NAMALWA (cell line): ENCODE data around the gene CNOT3.

Source experiments
- DNase-seq: peaks from one replicate; pipeline ENCODE4 v3.0.0-alpha.2; 2015; ENCODE audit warnings: low spot score

Gene CNOT3

DNA sequence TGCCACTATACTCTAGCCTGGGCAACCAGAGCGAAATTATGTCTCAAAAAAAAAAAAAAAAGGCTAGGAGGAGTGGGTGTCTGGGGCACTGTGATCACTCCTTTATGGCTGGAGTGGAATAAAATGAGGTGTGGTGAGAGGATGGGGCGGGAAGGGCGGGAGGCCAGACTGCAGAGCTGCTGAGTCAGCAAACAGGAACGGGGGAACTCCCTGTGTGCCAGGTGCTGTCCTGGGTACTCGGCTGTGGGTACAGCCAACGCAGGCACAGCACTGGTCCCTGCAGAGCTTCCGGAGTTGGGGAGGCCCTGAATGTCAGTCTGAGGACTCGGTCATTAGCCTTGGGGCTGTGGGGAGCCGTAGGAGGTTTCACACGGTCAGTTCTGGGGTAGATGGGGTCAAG, 16.3 kb upstream of the CNOT3 start:
- no peak for DNase-seq

DNA sequence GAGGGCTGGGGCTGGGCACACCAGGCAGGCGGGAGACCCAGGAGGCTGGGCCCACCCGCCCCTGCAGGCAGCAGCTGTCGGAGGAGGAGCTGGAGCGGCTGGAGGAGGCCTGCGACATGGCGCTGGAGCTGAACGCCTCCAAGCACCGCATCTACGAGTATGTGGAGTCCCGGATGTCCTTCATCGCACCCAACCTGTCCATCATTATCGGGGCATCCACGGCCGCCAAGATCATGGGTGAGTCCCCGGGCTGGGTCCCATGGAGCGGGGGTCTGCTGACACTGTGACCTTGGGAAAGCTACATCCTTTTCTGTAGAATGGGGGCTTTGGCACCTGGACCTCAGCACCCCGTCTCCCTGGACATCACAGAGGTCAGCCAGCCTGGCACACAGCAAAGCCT, 13.9 kb upstream of the CNOT3 start:
- no peak for DNase-seq

DNA sequence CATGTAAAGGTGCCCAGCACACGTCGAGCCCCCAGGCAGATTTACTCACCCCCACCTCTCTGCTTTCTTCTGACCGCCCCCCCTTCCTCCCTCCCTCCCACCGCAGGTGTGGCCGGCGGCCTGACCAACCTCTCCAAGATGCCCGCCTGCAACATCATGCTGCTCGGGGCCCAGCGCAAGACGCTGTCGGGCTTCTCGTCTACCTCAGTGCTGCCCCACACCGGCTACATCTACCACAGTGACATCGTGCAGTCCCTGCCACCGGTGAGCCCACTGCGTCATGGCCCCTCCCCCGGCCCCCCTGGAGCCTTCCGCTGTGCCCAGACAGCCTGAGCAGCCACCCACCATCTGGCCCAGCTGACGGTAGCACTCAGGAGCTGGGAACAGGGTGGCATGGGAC, 13.2 kb upstream of the CNOT3 start:
- DNase-seq = no peak

DNA sequence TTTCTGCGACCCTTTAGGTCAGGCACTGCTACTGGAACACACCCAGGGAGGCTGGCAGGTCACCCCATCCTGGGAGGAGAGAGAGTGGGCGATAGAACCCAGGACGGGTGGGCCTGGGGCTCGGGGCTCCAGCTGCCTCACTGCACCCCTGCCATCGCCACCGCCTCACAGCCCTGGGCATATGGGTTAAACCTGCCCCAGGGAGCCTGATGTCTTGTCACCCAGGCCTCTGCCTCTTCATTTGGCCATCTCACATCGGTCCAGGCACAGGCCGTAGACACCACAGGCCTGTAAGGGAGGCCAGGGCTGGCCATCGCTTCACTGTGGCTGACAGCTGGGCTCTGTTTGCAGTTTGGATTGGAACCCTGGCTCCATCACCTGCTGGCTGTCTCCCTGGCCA, 11.8 kb upstream of the CNOT3 start:
- no peak for DNase-seq

DNA sequence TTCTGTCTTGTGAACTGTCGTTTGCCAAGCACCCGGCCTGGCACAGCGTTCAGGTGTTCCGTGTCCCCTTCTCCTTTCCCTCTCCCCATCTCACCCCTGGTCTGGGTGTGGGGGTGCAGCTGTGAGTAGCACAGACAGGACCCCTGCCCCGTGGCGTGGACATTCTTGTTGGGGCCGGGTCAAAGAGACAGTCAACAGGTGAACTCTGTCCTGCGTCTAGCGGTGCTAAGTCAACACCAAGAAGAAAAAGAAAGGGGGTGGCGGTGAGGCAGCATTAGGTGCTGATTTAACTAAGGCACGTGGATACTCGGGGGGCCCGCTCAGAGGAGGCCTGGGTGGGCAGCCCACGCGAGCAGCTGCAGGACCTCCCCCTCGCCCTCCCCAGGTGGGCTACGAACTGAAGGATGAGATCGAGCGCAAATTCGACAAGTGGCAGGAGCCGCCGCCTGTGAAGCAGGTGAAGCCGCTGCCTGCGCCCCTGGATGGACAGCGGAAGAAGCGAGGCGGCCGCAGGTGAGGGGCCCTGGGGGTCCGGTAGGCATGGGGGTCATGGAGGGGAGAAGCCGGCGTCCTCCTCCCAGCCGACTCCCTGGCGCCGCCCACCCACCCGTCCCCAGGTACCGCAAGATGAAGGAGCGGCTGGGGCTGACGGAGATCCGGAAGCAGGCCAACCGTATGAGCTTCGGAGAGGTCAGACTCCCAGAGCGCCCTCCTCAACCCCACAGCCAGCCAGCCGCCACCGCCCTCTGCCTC, 9.7 kb upstream of the CNOT3 start:
- DNase-seq = no peak

DNA sequence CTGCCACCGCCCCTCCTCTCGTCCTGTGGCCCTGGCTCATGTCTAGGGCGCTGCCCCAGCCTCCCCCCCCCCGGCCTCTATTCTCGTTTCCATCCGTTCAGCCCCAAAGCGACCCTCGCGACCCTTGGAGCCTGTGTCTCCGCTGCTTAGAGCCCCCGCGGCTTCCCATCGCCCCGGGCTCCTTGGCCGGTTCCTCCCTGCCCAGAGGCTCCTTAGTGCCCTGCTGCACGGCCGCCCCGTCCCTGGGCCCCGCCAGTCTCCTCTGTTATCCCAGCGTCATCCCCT, 9.2 kb upstream of the CNOT3 start:
- no peak for DNase-seq

DNA sequence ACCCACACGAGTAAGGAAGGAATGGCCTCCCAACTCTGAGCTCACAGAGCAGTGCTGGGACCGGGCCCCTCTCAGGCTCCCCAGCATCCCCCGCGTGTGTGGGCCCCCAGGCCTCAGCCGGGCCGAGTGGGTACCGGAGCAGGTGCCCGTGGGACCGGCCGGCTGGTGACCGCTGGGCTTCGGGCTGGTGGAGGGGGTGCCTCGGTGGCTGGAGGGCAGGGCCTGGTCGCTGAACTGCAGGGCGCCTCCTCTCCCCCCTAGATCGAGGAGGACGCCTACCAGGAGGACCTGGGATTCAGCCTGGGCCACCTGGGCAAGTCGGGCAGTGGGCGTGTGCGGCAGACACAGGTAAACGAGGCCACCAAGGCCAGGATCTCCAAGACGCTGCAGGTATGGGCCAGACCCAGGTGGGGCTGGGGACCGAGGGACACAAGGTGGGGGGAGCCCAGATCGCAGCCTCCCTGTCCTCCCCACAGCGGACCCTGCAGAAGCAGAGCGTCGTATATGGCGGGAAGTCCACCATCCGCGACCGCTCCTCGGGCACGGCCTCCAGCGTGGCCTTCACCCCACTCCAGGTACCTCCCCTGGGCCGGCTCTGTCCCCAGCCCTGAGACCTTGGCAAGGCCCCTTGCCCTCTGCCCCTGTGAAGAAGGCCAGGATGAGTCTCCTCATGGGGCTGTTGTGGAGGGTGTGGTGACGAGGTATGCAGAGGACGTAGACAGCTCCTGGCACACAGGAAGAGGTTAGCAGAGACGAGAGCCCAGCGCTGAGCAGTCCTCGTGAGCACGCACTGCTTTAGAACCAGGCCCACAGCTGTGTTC, 8.6 kb upstream of the CNOT3 start:
- DNase-seq = no peak

DNA sequence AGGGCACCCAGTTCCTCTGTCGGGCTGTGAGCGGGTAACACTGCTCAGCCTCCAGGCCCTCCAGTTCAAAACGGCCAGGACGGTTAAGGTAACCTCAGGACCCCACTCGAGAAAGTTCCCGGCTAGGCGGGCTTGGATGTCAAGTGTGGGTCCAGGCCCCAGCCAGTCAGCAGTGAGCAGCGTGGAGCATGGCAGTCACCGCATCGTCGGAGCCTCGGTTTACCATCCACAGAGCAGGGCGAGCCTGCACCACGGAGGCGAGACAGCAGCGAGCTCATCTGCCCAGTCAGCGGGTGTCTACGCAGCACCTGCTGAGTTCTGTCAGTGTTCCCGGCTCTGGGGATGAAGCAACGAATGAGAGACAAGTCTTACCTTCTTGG, 8.0 kb upstream of the CNOT3 start:
- DNase-seq = no peak

DNA sequence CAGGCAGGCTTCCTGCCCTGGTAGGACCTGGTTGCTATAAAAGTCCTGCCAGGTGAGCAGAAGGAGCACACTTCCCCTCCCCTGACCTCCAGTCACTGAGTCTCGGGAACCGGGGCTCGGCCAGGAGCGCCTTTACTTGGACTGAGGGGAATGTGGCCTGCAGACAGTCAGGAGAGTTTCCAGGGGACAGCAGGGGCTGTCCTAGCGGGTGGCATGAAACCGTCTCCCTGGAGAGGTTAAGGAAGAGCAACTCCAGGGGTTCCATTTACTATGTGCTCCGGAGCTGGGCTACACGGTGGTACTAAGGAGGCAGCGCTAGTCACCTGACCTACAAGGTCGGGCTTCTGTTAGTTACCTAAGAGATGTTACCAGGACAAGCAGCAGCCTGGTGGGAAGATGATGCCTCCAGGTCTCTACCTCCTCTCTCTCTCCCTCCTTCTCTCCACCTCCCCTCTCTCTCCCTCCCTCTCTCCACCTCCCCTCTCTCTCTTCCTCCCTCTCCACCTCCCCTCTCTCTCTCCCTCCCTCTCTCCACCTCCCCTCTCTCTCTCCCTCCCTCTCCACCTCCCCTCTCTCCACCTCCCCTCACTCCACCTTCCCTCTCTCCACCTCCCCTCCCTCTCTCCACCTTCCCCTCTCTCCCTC, 4.1 kb upstream of the CNOT3 start:
- DNase-seq = peak; percentile 42

DNA sequence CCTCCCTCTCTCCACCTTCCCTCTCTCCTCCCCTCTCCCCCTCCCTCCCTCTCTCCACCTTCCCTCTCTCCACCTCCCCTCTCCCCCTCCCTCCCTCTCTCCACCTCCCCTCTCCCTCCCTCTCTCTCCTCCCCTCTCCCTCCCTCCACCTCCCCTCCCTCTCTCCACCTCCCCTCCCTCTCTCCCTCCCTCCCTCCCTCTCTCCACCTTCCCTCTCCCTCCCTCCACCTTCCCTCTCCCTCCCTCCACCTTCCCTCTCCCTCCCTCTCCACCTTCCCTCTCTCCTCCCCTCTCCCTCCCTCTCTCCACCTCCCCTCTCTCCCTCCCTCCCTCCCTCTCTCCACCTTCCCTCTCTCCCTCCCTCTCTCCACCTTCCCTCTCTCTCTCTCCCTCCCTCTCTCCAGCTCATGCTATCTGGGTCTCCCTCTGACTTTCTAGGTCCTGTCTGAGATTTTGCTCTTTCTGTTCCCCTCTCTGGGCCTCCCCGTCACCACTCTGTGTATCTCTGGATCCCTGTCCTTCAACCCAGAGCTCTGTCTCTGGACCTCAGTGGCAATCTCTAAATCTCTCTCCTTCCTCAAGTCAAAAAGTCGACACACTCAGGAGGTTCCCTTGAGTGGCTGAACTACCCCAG, 3.5 kb upstream of the CNOT3 start:
- DNase-seq = no peak

DNA sequence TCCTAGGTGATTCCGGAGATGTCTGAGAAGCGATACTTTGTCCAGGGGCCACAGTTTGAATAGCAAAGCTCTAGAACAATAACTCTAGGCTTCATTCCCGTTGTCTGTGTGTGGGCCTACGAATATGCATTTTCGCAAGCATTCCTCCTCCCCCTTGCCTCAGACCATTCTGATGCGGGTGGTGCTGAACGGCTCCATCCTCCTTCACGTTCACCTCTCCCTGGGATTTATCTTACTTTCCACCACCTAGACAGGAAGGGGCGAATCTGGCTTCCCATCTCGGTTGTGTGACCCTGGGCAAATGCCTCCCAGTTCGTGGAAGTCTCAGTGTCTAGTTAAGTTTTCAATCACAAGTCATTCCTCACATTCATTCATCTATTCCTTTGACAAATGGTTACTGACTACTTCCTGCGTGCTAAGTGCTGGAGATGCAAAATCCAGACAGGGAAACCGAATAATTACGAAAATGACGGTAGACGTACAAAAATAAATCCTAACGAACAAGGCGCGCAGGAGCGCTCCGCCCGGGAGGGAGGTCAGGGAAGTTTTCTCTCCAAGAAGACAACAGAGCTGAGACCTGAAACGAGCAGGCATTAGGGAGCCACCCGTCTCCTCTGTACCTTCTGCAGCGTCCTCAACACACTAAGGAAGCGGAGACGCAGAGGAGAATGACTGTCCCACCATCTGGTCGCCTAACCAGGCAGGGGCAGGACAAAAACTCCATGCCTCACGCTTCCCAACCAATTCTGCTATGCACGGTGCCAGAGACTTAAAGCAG, 1.3 kb upstream of the CNOT3 start:
- DNase-seq = no peak

DNA sequence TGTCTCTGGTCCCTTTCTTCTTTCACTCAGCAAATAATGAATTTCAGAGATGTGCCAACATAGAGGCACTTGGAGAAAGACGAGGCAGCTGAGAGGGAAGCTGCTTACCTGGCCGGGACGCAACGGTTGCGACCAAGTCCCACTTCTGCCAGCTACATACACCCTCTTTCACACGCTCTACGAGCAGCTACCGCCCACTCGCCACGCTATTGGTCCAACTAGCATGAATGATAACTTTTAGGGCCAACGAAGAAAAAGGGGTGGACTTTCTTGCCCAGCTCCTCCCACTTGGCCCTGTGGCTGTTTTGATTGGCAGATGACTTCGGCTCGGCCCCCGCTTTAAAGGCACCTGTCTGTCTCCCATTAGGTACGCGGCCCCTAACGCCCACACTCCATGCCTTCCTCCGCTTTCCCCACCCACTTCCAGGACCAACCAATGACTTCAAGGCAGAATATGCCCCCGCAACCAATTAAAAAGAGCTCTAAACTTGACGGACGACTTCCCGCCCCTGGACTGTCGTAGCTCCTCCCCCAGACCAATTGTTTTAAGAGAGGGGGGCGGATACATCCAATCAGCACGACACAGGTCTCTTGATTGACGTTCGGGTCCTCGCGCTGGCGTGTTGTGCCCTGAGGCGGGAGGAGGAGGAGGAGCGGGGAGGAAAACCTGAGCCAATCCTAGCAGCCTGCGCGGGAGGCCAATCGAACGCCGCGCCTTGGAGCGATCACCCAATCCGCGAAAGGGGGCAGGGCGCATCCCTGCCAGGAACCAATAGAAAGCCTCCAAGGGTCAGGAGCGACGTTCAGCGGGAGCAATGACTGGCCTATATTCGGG, 481 bp upstream of the CNOT3 start:
- DNase-seq = peak; percentile 100

DNA sequence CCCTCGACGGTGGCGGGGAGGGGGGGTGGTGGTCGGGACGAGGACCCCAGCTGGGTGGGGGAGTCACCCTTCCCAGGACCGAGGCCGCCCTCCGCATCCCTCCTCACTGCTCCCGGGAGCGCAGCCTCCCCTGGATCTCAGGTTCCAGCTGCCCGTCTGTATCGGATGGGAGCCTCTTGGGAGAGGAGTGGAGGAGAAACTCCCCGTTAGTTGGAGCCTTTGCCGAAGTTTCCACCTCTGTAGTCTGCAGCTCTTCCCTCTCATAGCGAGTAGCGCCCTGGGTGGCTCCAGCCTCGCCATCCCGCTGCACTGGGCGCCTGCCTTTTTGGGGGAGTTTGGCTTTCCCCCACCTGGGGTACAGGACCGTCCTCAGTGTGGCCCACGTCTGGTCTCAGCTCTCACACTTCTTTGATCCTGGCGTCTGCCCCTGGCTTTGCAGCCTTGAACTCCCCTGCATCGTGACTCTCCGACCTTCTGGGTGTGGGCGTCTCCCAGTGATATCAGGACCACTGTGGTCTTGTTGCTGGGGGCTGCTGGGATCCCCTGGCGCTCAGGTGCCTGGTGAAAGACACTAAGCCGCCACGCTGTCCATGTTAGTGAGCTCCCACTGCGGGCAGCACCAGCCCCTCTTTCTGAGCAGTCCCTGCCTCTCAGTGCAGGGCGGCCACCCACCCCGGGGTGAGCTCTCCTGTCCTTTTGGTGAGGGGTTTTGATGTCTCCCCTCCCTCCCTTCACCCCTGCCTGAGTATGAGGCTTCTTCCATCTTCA, 1.1 kb downstream of the CNOT3 start:
- no peak for DNase-seq

DNA sequence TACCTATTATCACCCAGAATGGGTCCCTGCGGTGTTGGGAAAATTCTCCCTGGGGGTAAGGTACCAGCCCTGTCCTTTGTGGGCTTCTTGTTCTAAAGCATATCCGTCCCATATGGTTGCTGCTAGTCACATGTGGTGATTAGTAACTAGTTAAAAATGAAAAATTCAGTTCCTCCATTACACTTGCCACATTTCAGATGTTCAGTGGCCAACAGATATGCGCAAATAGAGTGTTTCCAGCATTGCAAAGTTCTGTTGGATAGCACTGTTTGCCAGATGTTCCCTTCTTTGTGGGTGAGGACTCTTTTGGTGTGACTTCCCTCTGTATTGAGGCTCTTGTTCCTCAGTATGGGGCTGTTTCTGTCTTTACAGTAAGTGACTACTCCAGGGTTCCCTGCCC, 3.8 kb downstream of the CNOT3 start:
- no peak for DNase-seq

DNA sequence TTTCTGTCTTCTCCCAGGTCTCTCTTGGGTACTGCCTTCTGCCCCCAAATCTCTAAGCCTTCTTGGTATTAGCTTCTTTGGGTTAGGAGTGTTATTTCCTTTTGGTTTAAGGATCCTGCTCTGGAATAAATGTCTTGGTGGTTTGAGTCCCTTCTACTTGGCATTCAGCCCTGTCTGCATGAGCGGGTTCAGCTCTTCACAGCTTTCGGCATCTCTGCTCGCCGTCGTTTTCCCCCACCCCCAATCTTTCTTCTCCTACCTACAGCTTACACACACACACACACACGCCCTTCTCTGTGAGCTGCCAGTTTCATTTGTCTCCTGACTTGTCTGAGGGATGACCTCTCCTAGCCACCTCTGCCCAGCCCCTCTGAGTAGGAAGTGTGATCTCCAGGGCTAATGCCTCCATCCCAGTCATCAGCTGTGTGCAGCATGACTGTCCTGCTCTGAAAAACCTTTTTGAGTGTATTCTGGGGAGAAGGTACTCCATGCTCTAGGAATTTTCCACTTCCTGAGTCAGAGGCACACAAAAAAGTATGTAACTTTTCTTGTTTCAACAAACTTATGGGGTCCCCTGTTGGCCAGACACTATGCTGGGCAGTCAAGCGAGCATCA, 4.7 kb downstream of the CNOT3 start:
- DNase-seq = no peak

DNA sequence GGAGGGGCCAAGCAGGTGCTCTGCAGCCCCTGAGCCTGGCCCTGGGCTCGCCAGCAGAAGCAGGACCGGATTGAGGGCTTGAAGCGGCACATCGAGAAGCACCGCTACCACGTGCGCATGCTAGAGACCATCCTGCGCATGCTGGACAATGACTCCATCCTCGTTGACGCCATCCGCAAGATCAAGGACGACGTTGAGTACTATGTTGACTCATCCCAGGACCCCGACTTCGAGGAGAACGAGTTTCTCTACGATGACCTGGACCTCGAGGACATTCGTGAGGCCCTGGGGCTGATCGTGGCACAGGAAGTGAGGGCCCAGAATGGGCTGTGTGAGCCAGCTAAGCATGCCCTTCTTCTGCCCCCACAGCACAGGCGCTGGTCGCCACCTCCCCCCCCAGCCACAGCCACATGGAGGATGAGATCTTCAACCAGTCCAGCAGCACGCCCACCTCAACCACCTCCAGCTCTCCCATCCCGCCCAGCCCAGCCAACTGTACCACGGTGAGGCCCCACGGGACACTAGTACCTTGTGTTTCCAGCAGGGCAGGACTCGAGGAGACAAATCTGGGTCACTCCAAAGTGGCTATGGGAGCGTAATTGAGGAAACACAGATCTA, 8.1 kb downstream of the CNOT3 start:
- DNase-seq = no peak

DNA sequence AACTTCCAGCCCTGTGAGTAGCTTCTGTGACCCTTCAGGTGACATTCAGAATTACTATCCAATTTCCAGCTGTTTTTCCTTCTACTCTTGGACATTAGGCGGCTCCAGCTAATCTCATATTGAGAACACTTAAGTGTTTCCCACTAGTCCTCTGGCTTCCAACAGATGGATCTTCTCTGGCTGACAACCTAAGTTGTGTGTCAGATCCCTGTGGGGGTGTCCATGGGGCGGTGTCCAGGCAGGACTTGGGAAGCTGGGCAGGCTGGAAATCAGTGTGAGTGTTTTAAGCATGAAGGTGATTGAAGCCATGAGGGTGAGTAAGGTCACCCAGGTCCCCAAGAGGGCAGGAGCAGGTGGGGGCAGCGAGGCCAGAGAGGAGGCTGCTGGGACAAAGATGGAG, 10.1 kb downstream of the CNOT3 start:
- DNase-seq = no peak

DNA sequence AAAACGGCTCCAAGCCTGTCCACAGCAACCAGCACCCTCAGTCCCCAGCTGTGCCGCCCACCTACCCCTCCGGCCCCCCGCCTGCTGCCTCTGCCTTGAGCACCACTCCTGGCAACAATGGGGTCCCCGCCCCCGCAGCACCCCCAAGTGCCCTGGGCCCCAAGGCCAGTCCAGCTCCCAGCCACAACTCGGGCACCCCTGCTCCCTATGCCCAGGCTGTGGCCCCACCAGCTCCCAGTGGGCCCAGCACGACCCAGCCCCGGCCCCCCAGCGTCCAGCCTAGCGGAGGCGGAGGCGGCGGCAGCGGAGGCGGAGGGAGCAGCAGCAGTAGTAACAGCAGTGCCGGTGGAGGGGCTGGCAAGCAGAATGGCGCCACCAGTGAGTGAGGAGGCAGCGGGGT, 10.6 kb downstream of the CNOT3 start:
- no peak for DNase-seq

DNA sequence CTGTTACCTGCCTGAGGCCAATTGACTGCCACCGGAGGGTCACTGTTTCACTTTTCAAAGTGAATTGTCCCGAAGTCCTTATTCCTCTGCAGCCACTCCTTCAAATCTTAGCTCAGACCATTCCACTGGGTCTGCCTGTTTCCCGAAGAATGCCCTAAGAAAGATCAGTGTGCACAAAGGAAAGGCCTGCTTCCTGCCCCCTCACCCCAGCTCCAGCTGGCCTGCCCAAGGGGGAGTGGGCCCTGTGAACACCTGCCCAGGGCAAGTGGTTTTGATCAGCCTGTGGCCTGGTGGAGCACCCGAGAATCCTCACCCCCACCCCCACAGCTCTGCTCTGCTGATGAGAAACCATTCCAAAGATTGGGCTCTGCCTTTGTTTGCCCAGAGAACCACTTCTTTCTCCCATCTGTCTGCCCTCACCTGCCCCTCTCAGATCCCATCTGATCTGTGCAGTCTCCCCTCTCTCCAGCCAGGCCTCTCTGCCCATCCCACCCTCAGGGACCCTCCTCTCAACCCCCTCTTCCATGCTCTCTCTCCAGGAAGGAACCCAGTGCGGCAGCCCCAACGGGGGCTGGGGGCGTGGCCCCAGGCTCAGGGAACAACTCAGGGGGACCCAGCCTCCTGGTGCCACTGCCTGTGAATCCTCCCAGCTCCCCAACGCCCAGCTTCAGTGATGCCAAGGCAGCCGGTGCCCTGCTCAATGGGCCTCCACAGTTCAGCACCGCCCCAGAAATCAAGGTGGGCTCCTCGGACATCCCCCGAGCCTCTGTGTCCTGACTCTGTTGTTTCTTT, 11.7 kb downstream of the CNOT3 start:
- no peak for DNase-seq
